ENCODE results near the gene CRACR2A. TPM values are rescaled to one million over a fixed set of nuclear protein-coding genes. Genes with fewer than 3 reads are reported as not detected.

CRACR2A gene
- total and polyA plus RNA-seq, 2 of the 13 experiments (the other 11 are each of a cell fraction or from before 2014, with no cell fraction given) = 0.09 to 0.20 TPM

DNA sequence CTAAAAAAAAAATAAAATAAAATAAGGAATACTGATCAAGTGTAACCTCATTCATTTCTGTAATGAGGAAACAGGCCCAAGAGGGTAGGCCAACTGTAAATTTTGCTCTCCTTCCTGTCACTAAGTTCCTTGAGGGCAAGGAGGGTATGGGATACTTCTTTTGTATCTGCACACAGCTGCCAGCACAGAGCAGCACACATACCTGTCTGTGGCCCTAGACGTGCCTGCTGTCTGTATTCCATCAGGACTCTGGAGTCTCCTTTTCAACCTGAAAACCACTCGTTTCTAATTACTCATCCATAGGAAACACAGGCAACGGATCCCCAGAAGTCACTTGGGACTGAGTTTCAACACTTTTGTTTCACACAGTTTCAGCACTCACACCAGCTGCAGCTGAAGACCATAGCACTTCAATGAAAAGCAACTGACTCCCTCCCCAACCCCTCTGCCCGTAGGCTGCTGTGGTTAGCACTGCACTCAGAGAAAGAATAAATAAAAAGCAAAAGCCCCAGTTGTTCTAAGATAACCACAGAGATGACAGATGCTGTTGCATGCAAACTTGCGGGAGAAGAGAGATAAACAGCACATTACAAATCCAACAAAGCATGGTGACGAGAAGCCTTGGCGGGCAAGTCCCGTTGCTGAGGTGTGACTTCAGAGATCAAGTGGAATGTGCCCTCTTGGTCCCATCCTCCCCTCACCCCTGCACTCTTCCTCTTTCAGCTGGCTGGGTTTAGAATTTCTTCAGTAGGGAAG, 24.9 kb downstream of the CRACR2A start:
- in situ Hi-C loops (cut with HindIII; ENCODE audit: extremely low pct_ligation_motif_present, low pct_unique_long_range_greater_than_20kb) (no loop called here), intact Hi-C loops (cut with micrococcal nuclease; ENCODE audit: unreplicated experiment) (no loop called here)
- BruUV-seq (replicated peaks) = no TSS peak
- DNase-seq (ENCODE audit: low spot score) = no peak
- H3K4me1 ChIP-seq (ENCODE audit: insufficient read depth, low read length) = no peaks in the 10 kb centered on the region
- TF ChIP-seq CEBPB (IDR thresholded peaks at IDR 0.05; ENCODE audit: borderline replicate concordance, low read depth, low read length) = no peak
- TF ChIP-seq ZSCAN25 (CRISPR knock-in tag; IDR thresholded peaks at IDR 0.05) = peak; percentile 79
- no peak for ATAC-seq
- no peak overlapping the region for H3K9ac ChIP-seq (ENCODE audit: insufficient read depth, low read depth, low read length)
- ChIA-PET POLR2A (no interaction called here), CTCF (ENCODE audit: low intra/inter-chr PET ratio, low total read pairs) (no interaction called here)
- H3K36me3 ChIP-seq (replicated peaks in 1 of 2; ENCODE audit: control insufficient read depth in 1 of 2, insufficient read depth in 2 of 2, low read length in 2 of 2) = no peaks in the 10 kb centered on the region
- 15% methylated on average over 8 of the region's 8 CpGs for WGBS (ENCODE audit: low lambda C conversion rate)
- H3K27ac ChIP-seq (ENCODE audit: extremely low read length, insufficient read depth, low read length) = no peak overlapping the region
- H3K79me2 ChIP-seq (ENCODE audit: insufficient read depth, low read length) = no peaks in the 10 kb centered on the region
- H3K9me3 ChIP-seq (ENCODE audit: low read length) = peaks cover 1% of the 10 kb centered on the region; the same call in 1 of the 2 replicates
- H2AFZ ChIP-seq (ENCODE audit: low read length) = no peak overlapping the region
- no peak overlapping the region for H3K4me3 ChIP-seq (replicated peaks in 1 of 3; ENCODE audit: insufficient read depth in 1 of 3, low read depth in 2 of 3, low read length in 3 of 3)
- no peaks in the 10 kb centered on the region for H4K20me1 ChIP-seq (ENCODE audit: insufficient read depth, low read length)
- no peaks in the 10 kb centered on the region; a peak in 2 of 5 replicates for H3K27me3 ChIP-seq (ENCODE audit: control insufficient read depth in 1 of 2, insufficient read depth in 2 of 2, low read length in 2 of 2)
- no peak overlapping the region for H3K4me2 ChIP-seq (ENCODE audit: low read depth, low read length)
- FAIRE-seq = no peak

DNA sequence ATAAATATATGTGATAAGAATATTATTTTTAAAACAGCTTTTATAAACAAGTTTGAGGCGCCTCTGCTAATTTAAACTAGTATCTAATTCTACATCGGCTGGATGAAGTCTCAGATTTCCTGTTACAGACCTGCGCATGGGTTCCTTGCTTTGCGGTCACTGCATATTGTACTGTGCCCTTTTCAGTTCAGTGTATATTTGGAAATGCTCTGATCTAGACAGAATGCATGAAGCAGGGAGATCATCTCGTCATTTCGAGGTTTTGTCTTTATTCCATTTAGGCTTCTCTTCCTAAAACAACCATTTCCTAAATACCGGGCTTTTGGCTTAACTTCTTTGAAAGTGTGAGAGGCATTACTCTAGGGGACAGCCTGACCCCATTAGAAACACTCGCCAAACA, 25.6 kb downstream of the CRACR2A start:
- DNase-seq (ENCODE audit: low spot score) = no peak
- H3K27ac ChIP-seq (ENCODE audit: extremely low read length, insufficient read depth, low read length) = no peak overlapping the region
- in situ Hi-C loops (cut with HindIII; ENCODE audit: extremely low pct_ligation_motif_present, low pct_unique_long_range_greater_than_20kb) (no loop called here), intact Hi-C loops (cut with micrococcal nuclease; ENCODE audit: unreplicated experiment) (no loop called here)
- H3K9ac ChIP-seq (ENCODE audit: insufficient read depth, low read depth, low read length) = no peak overlapping the region
- BruUV-seq (replicated peaks) = no TSS peak
- H3K4me3 ChIP-seq (replicated peaks in 1 of 3; ENCODE audit: insufficient read depth in 1 of 3, low read depth in 2 of 3, low read length in 3 of 3) = no peak overlapping the region
- 51% methylated on average over 8 of the region's 8 CpGs for WGBS (ENCODE audit: low lambda C conversion rate)
- ChIA-PET CTCF (ENCODE audit: low intra/inter-chr PET ratio, low total read pairs) (no interaction called here), POLR2A (no interaction called here)
- no peaks in the 10 kb centered on the region for H3K79me2 ChIP-seq (ENCODE audit: insufficient read depth, low read length)
- H4K20me1 ChIP-seq (ENCODE audit: insufficient read depth, low read length) = no peaks in the 10 kb centered on the region
- no peak overlapping the region for H2AFZ ChIP-seq (ENCODE audit: low read length)
- ATAC-seq = no peak
- no peaks in the 10 kb centered on the region; a peak in 2 of 5 replicates for H3K27me3 ChIP-seq (ENCODE audit: control insufficient read depth in 1 of 2, insufficient read depth in 2 of 2, low read length in 2 of 2)
- H3K9me3 ChIP-seq (ENCODE audit: low read length) = peaks cover 8% of the 10 kb centered on the region
- H3K4me2 ChIP-seq (ENCODE audit: low read depth, low read length) = no peak overlapping the region
- H3K36me3 ChIP-seq (replicated peaks in 1 of 2; ENCODE audit: control insufficient read depth in 1 of 2, insufficient read depth in 2 of 2, low read length in 2 of 2) = no peaks in the 10 kb centered on the region
- no peak for FAIRE-seq
- no peaks in the 10 kb centered on the region for H3K4me1 ChIP-seq (ENCODE audit: insufficient read depth, low read length)
- TF ChIP-seq TRIM24 (CRISPR knock-in tag; IDR thresholded peaks at IDR 0.05) = no peak
- no peak for TF ChIP-seq ZBTB4 (CRISPR knock-in tag; IDR thresholded peaks at IDR 0.05; ENCODE audit: borderline replicate concordance)
- TF ChIP-seq, protein P1, sequence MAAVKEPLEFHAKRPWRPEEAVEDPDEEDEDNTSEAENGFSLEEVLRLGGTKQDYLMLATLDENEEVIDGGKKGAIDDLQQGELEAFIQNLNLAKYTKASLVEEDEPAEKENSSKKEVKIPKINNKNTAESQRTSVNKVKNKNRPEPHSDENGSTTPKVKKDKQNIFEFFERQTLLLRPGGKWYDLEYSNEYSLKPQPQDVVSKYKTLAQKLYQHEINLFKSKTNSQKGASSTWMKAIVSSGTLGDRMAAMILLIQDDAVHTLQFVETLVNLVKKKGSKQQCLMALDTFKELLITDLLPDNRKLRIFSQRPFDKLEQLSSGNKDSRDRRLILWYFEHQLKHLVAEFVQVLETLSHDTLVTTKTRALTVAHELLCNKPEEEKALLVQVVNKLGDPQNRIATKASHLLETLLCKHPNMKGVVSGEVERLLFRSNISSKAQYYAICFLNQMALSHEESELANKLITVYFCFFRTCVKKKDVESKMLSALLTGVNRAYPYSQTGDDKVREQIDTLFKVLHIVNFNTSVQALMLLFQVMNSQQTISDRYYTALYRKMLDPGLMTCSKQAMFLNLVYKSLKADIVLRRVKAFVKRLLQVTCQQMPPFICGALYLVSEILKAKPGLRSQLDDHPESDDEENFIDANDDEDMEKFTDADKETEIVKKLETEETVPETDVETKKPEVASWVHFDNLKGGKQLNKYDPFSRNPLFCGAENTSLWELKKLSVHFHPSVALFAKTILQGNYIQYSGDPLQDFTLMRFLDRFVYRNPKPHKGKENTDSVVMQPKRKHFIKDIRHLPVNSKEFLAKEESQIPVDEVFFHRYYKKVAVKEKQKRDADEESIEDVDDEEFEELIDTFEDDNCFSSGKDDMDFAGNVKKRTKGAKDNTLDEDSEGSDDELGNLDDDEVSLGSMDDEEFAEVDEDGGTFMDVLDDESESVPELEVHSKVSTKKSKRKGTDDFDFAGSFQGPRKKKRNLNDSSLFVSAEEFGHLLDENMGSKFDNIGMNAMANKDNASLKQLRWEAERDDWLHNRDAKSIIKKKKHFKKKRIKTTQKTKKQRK (IDR thresholded peaks at IDR 0.05; ENCODE audit: low read length) = no peak
- TF ChIP-seq ZNF83 (CRISPR knock-in tag; IDR thresholded peaks at IDR 0.05; ENCODE audit: borderline replicate concordance) = no peak
- no peak for TF ChIP-seq ZNF513 (CRISPR knock-in tag; conservative IDR thresholded peaks at IDR 0.05)

All from HepG2 (cell line).